HepG2 (cell line): ENCODE results near the gene BIRC5. TPM values are rescaled to one million over a fixed set of nuclear protein-coding genes. Genes with fewer than 3 reads are reported as not detected.

Experiments
- EP300 ChIP-seq, 3 experiments: sonication (generic) in 1 of 3; formaldehyde crosslinking in 1 of 3; IDR thresholded peaks; 2 replicates each; pipeline versions ENCODE4 v1.5.1 to v1.6.1; 2011 to 2020; ENCODE audit warnings: low read depth in 2 of 3, low read length in 2 of 3, borderline replicate concordance in 1 of 3, improper control_type of control experiment in 1 of 3, mild to moderate bottlenecking in 1 of 3, missing genetic modification reagents in 1 of 3, moderate library complexity in 1 of 3
- HMG20A ChIP-seq: IDR thresholded peaks from 2 replicates; pipeline ENCODE4 v1.6.1; 2016; ENCODE audit warnings: borderline replicate concordance
- IRX3 ChIP-seq: sonication (generic); formaldehyde crosslinking; IDR thresholded peaks from 2 replicates; pipeline ENCODE4 v1.8.1; 2023; ENCODE audit warnings: mild to moderate bottlenecking, low read depth, missing genetic modification reagents, borderline replicate concordance
- ISX ChIP-seq: sonication (generic); formaldehyde crosslinking; conservative IDR thresholded peaks from 2 replicates; pipeline ENCODE4 v1.5.0; 2020; ENCODE audit warnings: missing genetic modification reagents
- KLF15 ChIP-seq: sonication (generic); formaldehyde crosslinking; IDR thresholded peaks from 2 replicates; pipeline ENCODE4 v1.8.1; 2023; ENCODE audit warnings: borderline replicate concordance, mild to moderate bottlenecking, inconsistent platforms, missing genetic modification reagents, mixed read lengths
- MEIS2 ChIP-seq: sonication (generic); formaldehyde crosslinking; IDR thresholded peaks from 2 replicates; pipeline ENCODE4 v1.9.0; 2021; ENCODE audit warnings: mild to moderate bottlenecking, missing genetic modification reagents
- MIXL1 ChIP-seq: IDR thresholded peaks from 2 replicates; pipeline ENCODE4 v1.6.1; 2016
- MLX ChIP-seq: IDR thresholded peaks from 2 replicates; pipeline ENCODE4 v1.6.1; 2016
- POLR2G ChIP-seq: fragments of 200-400 bp; formaldehyde crosslinking; IDR thresholded peaks from 2 replicates; pipeline ENCODE4 v1.6.1; 2018; ENCODE audit warnings: mild to moderate bottlenecking, low read depth, low read length, moderate library complexity
- PPARG ChIP-seq: conservative IDR thresholded peaks from 2 replicates; pipeline ENCODE4 v1.6.1; 2016; ENCODE audit warnings: missing biosample characterization, missing genetic modification reagents
- RARG ChIP-seq: sonication (generic); formaldehyde crosslinking; IDR thresholded peaks from 2 replicates; pipeline ENCODE4 v1.4.0; 2020; ENCODE audit warnings: low read depth, mild to moderate bottlenecking, missing genetic modification reagents
- RFX5 ChIP-seq: IDR thresholded peaks from 2 replicates; pipeline ENCODE4 v1.6.1; 2011; ENCODE audit warnings: low read depth, low read length, improper control_type of control experiment
- SP140L ChIP-seq: sonication (generic); formaldehyde crosslinking; IDR thresholded peaks from 2 replicates; pipeline ENCODE4 v1.4.0; 2020; ENCODE audit warnings: missing genetic modification reagents, borderline replicate concordance
- TSC22D2 ChIP-seq: sonication (generic); formaldehyde crosslinking; IDR thresholded peaks from 2 replicates; pipeline ENCODE4 v1.5.1; 2020; ENCODE audit warnings: missing genetic modification reagents, mild to moderate bottlenecking, borderline replicate concordance
- U2AF1 ChIP-seq: fragments of 200-400 bp; formaldehyde crosslinking; optimal IDR thresholded peaks from 2 replicates; pipeline ENCODE3; 2017; ENCODE audit warnings: mild to moderate bottlenecking, low read depth, low read length
- ZBTB21 ChIP-seq: sonication (generic); formaldehyde crosslinking; IDR thresholded peaks from 2 replicates; pipeline ENCODE4 v1.4.0; 2020; ENCODE audit warnings: missing genetic modification reagents
- ZFP37 ChIP-seq: sonication (generic); formaldehyde crosslinking; IDR thresholded peaks from 2 replicates; pipeline ENCODE4 v1.4.0; 2020; ENCODE audit warnings: missing genetic modification reagents, borderline replicate concordance
- ZNF121 ChIP-seq: sonication (generic); formaldehyde crosslinking; IDR thresholded peaks from 2 replicates; pipeline ENCODE4 v1.5.0; 2020; ENCODE audit warnings: mild to moderate bottlenecking, missing genetic modification reagents
- ZNF264 ChIP-seq: sonication (generic); formaldehyde crosslinking; IDR thresholded peaks from 2 replicates; pipeline ENCODE4 v1.4.0; 2020; ENCODE audit warnings: missing genetic modification reagents
- ZNF275 ChIP-seq: sonication (generic); formaldehyde crosslinking; IDR thresholded peaks from 2 replicates; pipeline ENCODE4 v1.8.0; 2022; ENCODE audit warnings: missing genetic modification reagents, mild to moderate bottlenecking, inconsistent platforms, borderline replicate concordance
- ZNF772 ChIP-seq: sonication (generic); formaldehyde crosslinking; IDR thresholded peaks from 2 replicates; pipeline ENCODE4 v1.5.0; 2020; ENCODE audit warnings: mild to moderate bottlenecking, missing genetic modification reagents
- polyA plus RNA-seq, 8 experiments: library from polyadenylated mRNA; depleted of rRNA in 3 of 8; stranded (reverse) in 7 of 8; unstranded in 1 of 8; fragments of >200 nt; fragmentation: Illumina TruSeq in 4 of 8; extraction: Trizol in 4 of 8; gene quantifications; 2 replicates each; pipeline versions ENCODE4 v1.2.1 to v1.2.3, GENCODE V29; 2011 to 2016; ENCODE audit warnings: low read depth in 4 of 8, missing spikeins in 1 of 8, mixed read lengths in 1 of 8; ENCODE audit not compliant: insufficient read depth in 1 of 8
- total RNA-seq, 5 experiments: library from RNA; depleted of rRNA; stranded (reverse); fragments of >200 nt; fragmentation: Illumina TruSeq; extraction: Trizol; gene quantifications; 2 replicates each; pipeline ENCODE4 v1.2.3, GENCODE V29; 2016; ENCODE audit warnings: low read depth in 1 of 5

Gene BIRC5
- total and polyA plus RNA-seq, 2 of the 13 experiments (the other 11 are each of a cell fraction or from before 2014, with no cell fraction given): 30.3 to 135 TPM

GRCh38 chr17:78241277-78242023 is 27.4 kb downstream of the BIRC5 start (continued):
- TF ChIP-seq EP300 (IDR thresholded peaks at IDR 0.05; ENCODE audit: low read depth in 2 of 2, low read length in 2 of 2) (peak in 1 of 2 experiments; percentile 57; a peak in 2 of 4 replicates), EP300 (CRISPR knock-in tag; IDR thresholded peaks at IDR 0.05; ENCODE audit: borderline replicate concordance) (0 out of 2 replicates have a peak, but pooled peaks have one; percentile 20), POLR2G (no peak), HMG20A (peak; percentile 44; the same call in 1 of the 2 replicates), ZFP37 (CRISPR knock-in tag) (no peak), ZBTB21 (CRISPR knock-in tag) (peak; percentile 87), MEIS2 (CRISPR knock-in tag) (0 out of 2 replicates have a peak, but pooled peaks have one; percentile 28), MLX (CRISPR knock-in tag) (peak; percentile 49; the same call in 1 of the 2 replicates), RARG (CRISPR knock-in tag) (no peak), TSC22D2 (CRISPR knock-in tag) (no peak), ZNF275 (CRISPR knock-in tag) (0 out of 2 replicates have a peak, but pooled peaks have one; percentile 48), ZNF264 (CRISPR knock-in tag) (no peak), ISX (CRISPR knock-in tag) (no peak), ZNF121 (CRISPR knock-in tag) (no peak), SP140L (peak; percentile 68; the same call in 1 of the 2 replicates), ZNF772 (no peak), PPARG (0 out of 2 replicates have a peak, but pooled peaks have one; percentile 39), MIXL1 (CRISPR knock-in tag) (peak; percentile 77; the same call in 1 of the 2 replicates), KLF15 (CRISPR knock-in tag) (no peak), IRX3 (peak; percentile 82; the same call in 1 of the 2 replicates), RFX5 (peak; percentile 78), U2AF1 (no peak)
